Ishikawa (cell line): ENCODE data around the gene CSNK1G1.

ENCODE experiments used
- EGR1 ChIP-seq: IDR thresholded peaks from 2 replicates; pipeline ENCODE4 v1.6.1; 2012
- EP300 ChIP-seq: IDR thresholded peaks from 2 replicates; pipeline ENCODE4 v1.6.1; 2012; ENCODE audit warnings: borderline replicate concordance

DNA sequence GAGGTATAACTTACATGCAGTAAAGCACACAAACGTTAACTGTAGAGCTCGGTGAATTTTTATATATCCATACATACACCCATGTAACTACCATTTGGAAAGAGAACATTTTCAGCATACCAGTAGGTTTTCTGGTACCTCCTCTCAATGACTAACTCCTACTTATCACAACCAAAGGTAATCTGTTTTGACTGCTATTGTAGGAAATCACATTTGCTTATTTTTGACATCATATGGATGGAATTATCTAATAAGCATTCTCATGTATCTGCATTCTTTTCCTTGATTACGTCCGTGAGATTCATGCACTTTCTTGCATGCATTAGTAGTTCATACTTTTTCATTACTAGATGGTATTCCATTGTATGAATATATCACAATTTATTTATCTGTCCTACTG, 76.8 kb downstream of the CSNK1G1 start:
- no peak for TF ChIP-seq EP300
- TF ChIP-seq EGR1 = no peak
